Smooth muscle cell (in vitro differentiated cells): ENCODE measurements around the gene ERC1. TPM values are rescaled to one million over a fixed set of nuclear protein-coding genes. Genes with fewer than 3 reads are reported as not detected.
"Not testable (repeated sequence)": the region's sequence is repeated elsewhere in the genome, so short reads cannot be mapped to it uniquely, and the experiment has no call there.

Experiments used
- DNase-seq: peaks from one replicate; lab custom pipeline; 2025; ENCODE audit not compliant: unreplicated experiment; lab: John Stamatoyannopoulos, UW
- H2AFZ ChIP-seq: fragments of 200-600 bp; sonication (generic); 2 replicates; pipeline ENCODE4 v1.6.0; 2016; ENCODE audit warnings: antibody characterized with exemption, low read depth, mild to moderate bottlenecking
- H3F3A ChIP-seq: fragments of 200-600 bp; sonication (generic); 2 replicates; pipeline ENCODE4 v1.6.0; 2017; ENCODE audit warnings: antibody characterized with exemption, low read depth
- H3K27ac ChIP-seq: fragments of 200-600 bp; sonication (generic); 2 replicates; pipeline ENCODE4 v1.5.1; 2016; ENCODE audit warnings: low read depth, mild to moderate bottlenecking
- H3K27me3 ChIP-seq: fragments of 200-600 bp; sonication (generic); 2 replicates; pipeline ENCODE4 v1.6.1; 2016; ENCODE audit warnings: low read depth, mild to moderate bottlenecking
- H3K36me3 ChIP-seq: fragments of 200-600 bp; sonication (generic); 2 replicates; pipeline ENCODE4 v1.5.1; 2016; ENCODE audit warnings: low read depth
- H3K4me1 ChIP-seq: fragments of 200-600 bp; sonication (generic); 2 replicates; pipeline ENCODE4 v1.5.1; 2016; ENCODE audit warnings: low read depth
- H3K4me2 ChIP-seq: fragments of 200-600 bp; sonication (generic); 2 replicates; pipeline ENCODE4 v1.6.0; 2016; ENCODE audit warnings: mild to moderate bottlenecking
- H3K4me3 ChIP-seq: fragments of 200-600 bp; sonication (generic); 2 replicates; pipeline ENCODE4 v1.5.1; 2016; ENCODE audit warnings: mild to moderate bottlenecking
- H3K79me2 ChIP-seq: fragments of 200-600 bp; sonication (generic); 2 replicates; pipeline ENCODE4 v1.6.0; 2016; ENCODE audit warnings: low read depth, mild to moderate bottlenecking
- H3K9ac ChIP-seq: fragments of 200-600 bp; sonication (generic); 2 replicates; pipeline ENCODE4 v1.6.0; 2016; ENCODE audit warnings: low read depth
- H3K9me3 ChIP-seq: fragments of 200-600 bp; sonication (generic); replicated peaks from 2 replicates; pipeline ENCODE4 v1.5.1; 2016; ENCODE audit warnings: low read depth
- H4K20me1 ChIP-seq: fragments of 200-600 bp; sonication (generic); 2 replicates; pipeline ENCODE4 v1.6.0; 2016; ENCODE audit warnings: low read depth
- CTCF ChIP-seq: fragments of 200-600 bp; sonication (generic); IDR thresholded peaks from 2 replicates; pipeline ENCODE4 v1.5.1; 2017; ENCODE audit warnings: borderline replicate concordance, mild to moderate bottlenecking, antibody characterized with exemption; ENCODE audit not compliant: insufficient read depth, poor library complexity, severe bottlenecking
- WGBS: methylation state at CpG from one replicate; pipeline ENCODE4 v1.1.7; 2016; ENCODE audit warnings: low lambda C conversion rate; 5-methylcytosine and 5-hydroxymethylcytosine counted together
- polyA plus RNA-seq: library from polyadenylated mRNA; unstranded; fragments of >200 nt; fragmentation: Nextera tagmentation; extraction: Ambion mirVana; gene quantifications from 2 replicates; pipeline ENCODE4 v1.2.1, GENCODE V29; 2016
- total RNA-seq: library from RNA; depleted of rRNA; stranded (reverse); fragments of >200 nt; gene quantifications from 2 replicates; pipeline ENCODE4 v1.2.3, GENCODE V29; 2014

ERC1 gene
- total and polyA plus RNA-seq, 2 experiments from 2014 or later = 13.8 to 17.6 TPM

GRCh38 chr12:1252758-1253157 lies 261.7 kb downstream of the ERC1 start:
- Histone ChIP-seq H3K4me3 (no peak overlapping the region), H3F3A (no peaks in the 10 kb centered on the region), H3K9ac (no peak overlapping the region), H3K36me3 (no peaks in the 10 kb centered on the region), H3K79me2 (no peaks in the 10 kb centered on the region), H3K27me3 (no peaks in the 10 kb centered on the region), H3K9me3 (no peaks in the 10 kb centered on the region), H3K4me2 (no peak overlapping the region), H2AFZ (no peak overlapping the region), H3K4me1 (peaks cover 12% of the 10 kb centered on the region), H4K20me1 (no peaks in the 10 kb centered on the region), H3K27ac (no peak overlapping the region)
- WGBS = 62% methylated on average over 2 of the region's 2 CpGs
- no peak for TF ChIP-seq CTCF
- no peak for DNase-seq

GRCh38 chr12:1255125-1255524 lies 264.1 kb downstream of the ERC1 start:
- H3K27ac ChIP-seq, H3K4me2 ChIP-seq, H3K27me3 ChIP-seq, H3K9me3 ChIP-seq, H2AFZ ChIP-seq, H3K4me3 ChIP-seq, DNase-seq, H4K20me1 ChIP-seq, H3F3A ChIP-seq, H3K9ac ChIP-seq, H3K79me2 ChIP-seq, H3K4me1 ChIP-seq, H3K36me3 ChIP-seq: not testable (repeated sequence)
- WGBS = 89% methylated on average over 6 of the region's 6 CpGs

GRCh38 chr12:1255854-1256253 lies 264.8 kb downstream of the ERC1 start:
- H3K27ac ChIP-seq, H3K9me3 ChIP-seq, H3K36me3 ChIP-seq, H3K4me2 ChIP-seq, DNase-seq, H3F3A ChIP-seq, H3K79me2 ChIP-seq, H3K27me3 ChIP-seq, H3K4me3 ChIP-seq, H2AFZ ChIP-seq, H3K9ac ChIP-seq, H4K20me1 ChIP-seq, H3K4me1 ChIP-seq: not testable (repeated sequence)
- 100% methylated on average over 4 of the region's 4 CpGs for WGBS

- Histone ChIP-seq H3K9ac (no peak overlapping the region), H3F3A (no peaks in the 10 kb centered on the region), H4K20me1 (no peaks in the 10 kb centered on the region), H3K36me3 (no peaks in the 10 kb centered on the region), H3K27me3 (no peaks in the 10 kb centered on the region), H3K79me2 (no peaks in the 10 kb centered on the region), H2AFZ (no peak overlapping the region), H3K4me1 (no peaks in the 10 kb centered on the region), H3K4me3 (no peak overlapping the region), H3K27ac (no peak overlapping the region), H3K4me2 (no peak overlapping the region), H3K9me3 (no peaks in the 10 kb centered on the region)
- WGBS = 93% methylated on average over 2 of the region's 2 CpGs
- no peak for TF ChIP-seq CTCF
- DNase-seq = no peak
Observed at GRCh38 chr12:1256285-1256684, 265.3 kb downstream of the ERC1 start.

DNA sequence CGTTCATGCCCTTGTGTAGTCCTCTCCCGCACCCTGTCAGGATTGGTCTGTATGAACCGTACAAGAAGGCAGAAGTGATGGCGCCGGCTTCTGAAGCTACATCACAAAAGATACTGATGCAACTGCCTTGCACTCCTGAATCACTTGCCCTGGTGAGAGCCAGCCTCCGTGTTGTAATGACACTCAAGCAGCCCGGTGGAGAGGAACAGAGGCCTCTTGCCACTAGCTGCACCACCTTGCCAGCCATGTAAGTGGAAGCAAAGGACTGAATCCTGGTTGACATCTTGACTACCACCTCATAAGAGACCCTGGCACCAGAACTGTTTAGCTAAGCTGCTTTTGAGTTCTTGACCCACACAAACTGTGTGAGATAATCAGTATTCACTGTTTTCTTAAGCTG lies 266.0 kb downstream of the ERC1 start:
- no peak overlapping the region for H2AFZ ChIP-seq
- H3K4me2 ChIP-seq = no peak overlapping the region
- no peaks in the 10 kb centered on the region for H3F3A ChIP-seq
- no peaks in the 10 kb centered on the region for H3K4me1 ChIP-seq
- no peaks in the 10 kb centered on the region for H3K36me3 ChIP-seq
- no peak overlapping the region for H3K4me3 ChIP-seq
- H3K27me3 ChIP-seq = no peaks in the 10 kb centered on the region
- no peaks in the 10 kb centered on the region for H3K9me3 ChIP-seq
- 94% methylated on average over 7 of the region's 7 CpGs for WGBS
- no peak for TF ChIP-seq CTCF
- H4K20me1 ChIP-seq = no peaks in the 10 kb centered on the region
- no peak overlapping the region for H3K27ac ChIP-seq
- no peak for DNase-seq
- H3K9ac ChIP-seq = no peak overlapping the region
- no peaks in the 10 kb centered on the region for H3K79me2 ChIP-seq
